ENCODE data around the gene ELF3. TPM values are rescaled to one million over a fixed set of nuclear protein-coding genes. Genes with fewer than 3 reads are reported as not detected.
A peak's percentile ranks its signal among the peaks of the same experiment; 100 is the strongest.

Gene ELF3
- total and polyA plus RNA-seq, 2 of the 8 experiments (the other 6 are each of a cell fraction or from before 2014, with no cell fraction given): 17.3 to 25.0 TPM

DNA sequence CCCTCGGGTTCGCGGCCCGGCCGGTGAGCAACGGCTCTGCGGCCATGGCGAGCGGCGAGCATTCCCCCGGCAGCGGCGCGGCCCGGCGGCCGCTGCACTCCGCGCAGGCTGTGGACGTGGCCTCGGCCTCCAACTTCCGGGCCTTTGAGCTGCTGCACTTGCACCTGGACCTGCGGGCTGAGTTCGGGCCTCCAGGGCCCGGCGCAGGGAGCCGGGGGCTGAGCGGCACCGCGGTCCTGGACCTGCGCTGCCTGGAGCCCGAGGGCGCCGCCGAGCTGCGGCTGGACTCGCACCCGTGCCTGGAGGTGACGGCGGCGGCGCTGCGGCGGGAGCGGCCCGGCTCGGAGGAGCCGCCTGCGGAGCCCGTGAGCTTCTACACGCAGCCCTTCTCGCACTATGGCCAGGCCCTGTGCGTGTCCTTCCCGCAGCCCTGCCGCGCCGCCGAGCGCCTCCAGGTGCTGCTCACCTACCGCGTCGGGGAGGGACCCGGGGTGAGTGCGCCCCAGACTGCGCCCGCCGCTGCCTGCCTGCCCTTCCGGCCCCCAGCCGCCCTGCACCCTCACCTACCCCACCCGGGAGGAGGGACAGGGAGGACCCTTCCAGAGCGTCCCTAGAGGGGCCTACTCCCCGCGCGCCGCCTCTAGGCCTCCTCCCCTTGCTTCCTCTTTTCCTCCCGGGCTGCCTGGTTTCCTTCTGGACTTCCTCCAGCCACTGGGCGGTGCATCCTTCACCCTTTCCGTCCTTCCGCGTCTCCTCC lies 27.6 kb upstream of the ELF3 start, which contains the start of gene RNPEP (continued):
- TF ChIP-seq, protein P1, sequence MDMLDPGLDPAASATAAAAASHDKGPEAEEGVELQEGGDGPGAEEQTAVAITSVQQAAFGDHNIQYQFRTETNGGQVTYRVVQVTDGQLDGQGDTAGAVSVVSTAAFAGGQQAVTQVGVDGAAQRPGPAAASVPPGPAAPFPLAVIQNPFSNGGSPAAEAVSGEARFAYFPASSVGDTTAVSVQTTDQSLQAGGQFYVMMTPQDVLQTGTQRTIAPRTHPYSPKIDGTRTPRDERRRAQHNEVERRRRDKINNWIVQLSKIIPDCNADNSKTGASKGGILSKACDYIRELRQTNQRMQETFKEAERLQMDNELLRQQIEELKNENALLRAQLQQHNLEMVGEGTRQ (IDR thresholded peaks at IDR 0.05; ENCODE audit: low read length): no peak
- peak; percentile 92 for TF ChIP-seq KDM4A (IDR thresholded peaks at IDR 0.05; ENCODE audit: low read depth, low read length, severe bottlenecking)
- no peak for TF ChIP-seq CHD7 (IDR thresholded peaks at IDR 0.05; ENCODE audit: insufficient replicate concordance, low read length)
